ENCODE data around the gene SYNDIG1L. TPM values are rescaled to one million over a fixed set of nuclear protein-coding genes. Genes with fewer than 3 reads are reported as not detected.

The SYNDIG1L gene
- total and polyA plus RNA-seq, 2 of the 8 experiments (the other 6 are each of a cell fraction or from before 2014, with no cell fraction given) = 3.0 to 3.2 TPM

DNA sequence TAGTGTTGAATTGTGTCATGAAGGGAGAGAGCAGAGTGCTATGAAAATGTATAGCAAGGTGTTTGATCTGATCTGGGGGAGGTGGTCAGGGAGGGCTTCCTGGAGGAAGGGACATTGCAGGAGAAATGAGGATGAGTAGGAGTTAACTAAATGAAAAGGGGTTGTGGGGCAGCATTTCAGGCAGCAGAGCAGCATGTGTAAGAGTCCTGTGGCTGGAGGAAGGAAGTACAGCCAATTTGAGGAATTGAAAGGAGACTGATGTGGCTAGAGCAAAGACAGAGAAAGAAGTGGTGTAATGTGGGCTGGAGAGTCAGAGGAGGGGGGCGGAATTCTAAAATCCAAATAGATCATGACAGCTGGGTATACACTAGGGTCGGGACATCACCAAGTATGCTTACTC lies 46.6 kb upstream of the SYNDIG1L start:
- Histone ChIP-seq H4K5ac (ENCODE audit: insufficient read length, low read depth, low read length) (no peak overlapping the region), H3K4me3 (ENCODE audit: extremely low read depth in 1 of 4, insufficient read depth in 2 of 4, low read depth in 3 of 4, low read length in 4 of 4) (no peak overlapping the region), H4K91ac (replicated peaks; ENCODE audit: insufficient read length, low read length) (no peak overlapping the region), H3K4ac (replicated peaks; ENCODE audit: insufficient read length, low read depth, low read length) (no peak overlapping the region), H3K4me1 (replicated peaks in 1 of 4; ENCODE audit: control insufficient read depth in 3 of 4, insufficient read depth in 4 of 4, low read length in 3 of 4) (no peaks in the 10 kb centered on the region), H2BK120ac (replicated peaks; ENCODE audit: low read depth, low read length) (no peak overlapping the region), H4K8ac (ENCODE audit: extremely low read depth, insufficient read depth, low read length) (no peak overlapping the region), H3K27me3 (replicated peaks in 1 of 4; ENCODE audit: control insufficient read depth in 3 of 4, extremely low read depth in 1 of 4, insufficient read depth in 3 of 4, low read length in 3 of 4) (no peaks in the 10 kb centered on the region), H3K79me1 (ENCODE audit: low read depth, low read length) (no peaks in the 10 kb centered on the region), H2BK15ac (ENCODE audit: low read length) (no peak overlapping the region), H3K14ac (ENCODE audit: insufficient read length) (no peak overlapping the region), H3K79me2 (ENCODE audit: control insufficient read depth in 1 of 2, insufficient read depth in 2 of 2, low read length in 2 of 2) (no peaks in the 10 kb centered on the region), H3K4me2 (ENCODE audit: insufficient read depth in 1 of 2, low read depth in 2 of 2, low read length in 2 of 2) (no peak overlapping the region), H2BK20ac (ENCODE audit: low read length) (no peak overlapping the region), H3K9ac (replicated peaks in 1 of 4; ENCODE audit: extremely low read depth in 1 of 4, low read depth in 3 of 4, low read length in 3 of 4) (no peak overlapping the region), H3K9me3 (ENCODE audit: insufficient read depth in 2 of 2, low read depth in 1 of 2, low read length in 1 of 2) (no peaks in the 10 kb centered on the region), H3K56ac (replicated peaks; ENCODE audit: insufficient read length, low read depth, low read length) (no peak overlapping the region), H2BK5ac (ENCODE audit: low read depth, low read length) (no peak overlapping the region), H3K27ac (ENCODE audit: low read depth, low read length) (no peak overlapping the region), H4K20me1 (replicated peaks in 1 of 2; ENCODE audit: control insufficient read depth in 1 of 2, insufficient read depth in 2 of 2, low read length in 2 of 2) (no peaks in the 10 kb centered on the region), H2BK12ac (ENCODE audit: low read depth, low read length) (no peak overlapping the region), H3K36me3 (ENCODE audit: control insufficient read depth in 2 of 4, insufficient read depth in 4 of 4, low read length in 3 of 4) (peaks cover 0 to 30% (median 4%) of the 10 kb centered on the region in 4 experiments; a peak in 5 of 8 replicates), H2AK5ac (ENCODE audit: low read depth, low read length) (no peak overlapping the region), H3K23me2 (ENCODE audit: low read depth, low read length) (no peaks in the 10 kb centered on the region; the same call in 1 of the 2 replicates), H2AFZ (ENCODE audit: low read length) (no peak overlapping the region), H3K23ac (ENCODE audit: insufficient read length) (no peak overlapping the region), H3K18ac (ENCODE audit: extremely low read depth, low read length) (no peak overlapping the region)
- WGBS, 2 experiments (ENCODE audit: extremely low coverage in 1 of 2, insufficient coverage in 1 of 2, insufficient read length in 1 of 2, insufficient replicate concordance in 2 of 2, low coverage in 1 of 2, low lambda C conversion rate in 2 of 2, missing lambda C conversion rate in 1 of 2) = 79% methylated on average over 2 of the region's 2 CpGs; no CpG with 5 or more reads in 1 of the 2 experiments
- no peak for DNase-seq (ENCODE audit: low read depth in 1 of 2, low spot score in 2 of 2)
- ChIA-PET POLR2A (ENCODE audit: partially characterized antibody) (no interaction called here), CTCF (ENCODE audit: partially characterized antibody) (interaction anchor here (1.8 to 12.6 kb wide), 3 partner anchors 10 to 174 kb away, joined by 6 to 181 read pairs (median 167); partner anchors contain the start of gene ABCD4)
- FAIRE-seq = no peak
- no peak for TF ChIP-seq BACH1 (IDR thresholded peaks at IDR 0.05; ENCODE audit: low read length)
- TF ChIP-seq CHD1 (IDR thresholded peaks at IDR 0.05; ENCODE audit: low read depth, low read length) = no peak
- TF ChIP-seq TCF12 (IDR thresholded peaks at IDR 0.05; ENCODE audit: low read depth, low read length) = no peak
- no peak for TF ChIP-seq JUN (IDR thresholded peaks at IDR 0.05; ENCODE audit: low read depth, low read length)
- no peak for TF ChIP-seq MAFK (IDR thresholded peaks at IDR 0.05; ENCODE audit: low read depth, low read length)
- no peak for TF ChIP-seq ATF3 (IDR thresholded peaks at IDR 0.05; ENCODE audit: insufficient read depth, low read depth, low read length)

Data from H1 (cell line).